HCT116 (cell line): Measurements from ENCODE around the gene DNAH7. TPM values are rescaled to one million over a fixed set of nuclear protein-coding genes. Genes with fewer than 3 reads are reported as not detected.

Source experiments
- ATAC-seq: fragments of 200-7000 bp; cut with Tn5 transposase; 2 replicates; pipeline ENCODE4 v1.9.1; 2020; ENCODE audit warnings: mild to moderate bottlenecking, moderate library complexity
- BruUV-seq: library from RNA; stranded (reverse); fragments of 400-500 nt; replicated peaks from 2 replicates; lab custom pipeline; 2021; lab: Mats Ljungman, UMichigan
- CTCF ChIA-PET: fragments of 300-600 bp; sonication (Branson Sonifier 250); formaldehyde crosslinking; loops from one replicate; lab custom pipeline; 2021; ENCODE audit warnings: antibody characterized with exemption; lab: Charles Lee
- POLR2A ChIA-PET: fragments of 300-600, 350-600 bp; sonication (Branson Sonifier 250); formaldehyde crosslinking; loops from one replicate; lab custom pipeline; 2021; ENCODE audit warnings: antibody characterized with exemption; lab: Charles Lee
- RAD21 ChIA-PET, 2 experiments: fragments of 300-600 bp; sonication (Branson Sonifier 250); formaldehyde crosslinking; loops; one replicate each; lab custom pipeline; 2023; ENCODE audit warnings: low total read pairs in 2 of 2; ENCODE audit not compliant: uncharacterized antibody in 2 of 2, unreplicated experiment in 2 of 2, low non-redundant PET in 1 of 2; lab: Charles Lee
- DNase-seq: peaks from one replicate; pipeline ENCODE4 v3.0.0-alpha.2; 2010; ENCODE audit warnings: low read depth, low spot score
- H2AFZ ChIP-seq: fragments of 200-600 bp; shearing (Covaris generic), sonication (generic); 2 replicates; pipeline ENCODE4 v1.6.1; 2017; ENCODE audit warnings: low read depth, mixed run types, mixed read lengths, antibody characterized with exemption, low read length; ENCODE audit not compliant: poor library complexity, severe bottlenecking
- H3K27ac ChIP-seq: 2 replicates; pipeline ENCODE4 v1.5.1; 2012; ENCODE audit warnings: low read depth, low read length
- H3K27me3 ChIP-seq: fragments of 200-600 bp; sonication (generic); 2 replicates; pipeline ENCODE4 v1.6.1; 2016; ENCODE audit warnings: mixed run types, low read length, mixed read lengths; ENCODE audit not compliant: insufficient read depth
- H3K36me3 ChIP-seq, 2 experiments: fragments of 200-500 bp in 1 of 2; fragments of 200-600 bp in 1 of 2; sonication (Bioruptor generic) in 1 of 2; sonication (generic) in 1 of 2; 2 replicates each; pipeline versions ENCODE4 v1.5.1 to v1.6.1; 2014 to 2016; ENCODE audit warnings: low read length in 2 of 2, inconsistent platforms in 1 of 2, mixed read lengths in 1 of 2, mixed run types in 1 of 2; ENCODE audit not compliant: insufficient read depth in 2 of 2, control insufficient read depth in 1 of 2
- H3K4me1 ChIP-seq, 2 experiments: fragments of 200-600 bp in 1 of 2; sonication (generic) in 1 of 2; 2 replicates each; pipeline versions ENCODE4 v1.5.1 to v1.6.1; 2012 to 2017; ENCODE audit warnings: low read length in 2 of 2, inconsistent platforms in 1 of 2, mild to moderate bottlenecking in 1 of 2, mixed read lengths in 1 of 2, mixed run types in 1 of 2, moderate library complexity in 1 of 2; ENCODE audit not compliant: insufficient read depth in 2 of 2, control insufficient read depth in 1 of 2
- H3K4me2 ChIP-seq: fragments of 200-600 bp; sonication (generic); 2 replicates; pipeline ENCODE4 v1.6.1; 2017; ENCODE audit warnings: mixed run types, low read length, mixed read lengths
- H3K4me3 ChIP-seq, 2 experiments: fragments of 200-600 bp in 1 of 2; sonication (generic) in 1 of 2; replicated peaks in 1 of 2; 2 replicates each; pipeline ENCODE4 v1.5.1; 2011 to 2016; ENCODE audit warnings: low read length in 2 of 2, control low read depth in 1 of 2, low read depth in 1 of 2, mild to moderate bottlenecking in 1 of 2, mixed read lengths in 1 of 2, mixed run types in 1 of 2
- H3K79me2 ChIP-seq: fragments of 200-600 bp; sonication (generic); 2 replicates; pipeline ENCODE4 v1.6.1; 2017; ENCODE audit warnings: mild to moderate bottlenecking, mixed run types, low read length, moderate library complexity, mixed read lengths; ENCODE audit not compliant: insufficient read depth
- H3K9ac ChIP-seq: fragments of 200-600 bp; sonication (generic); 2 replicates; pipeline ENCODE4 v1.6.1; 2016; ENCODE audit warnings: low read length, mixed read lengths
- H3K9me2 ChIP-seq: fragments of 200-600 bp; sonication (generic), shearing (Covaris generic); 2 replicates; pipeline ENCODE4 v1.6.1; 2017; ENCODE audit warnings: mixed run types, mild to moderate bottlenecking, moderate library complexity; ENCODE audit not compliant: insufficient read depth
- H3K9me3 ChIP-seq, 2 experiments: fragments of 200-500 bp in 1 of 2; fragments of 200-600 bp in 1 of 2; sonication (Bioruptor generic) in 1 of 2; sonication (generic) in 1 of 2; 2 replicates each; pipeline ENCODE4 v1.6.1; 2014 to 2017; ENCODE audit warnings: low read length in 2 of 2, mixed read lengths in 2 of 2, inconsistent platforms in 1 of 2, low read depth in 1 of 2, mild to moderate bottlenecking in 1 of 2, mixed run types in 1 of 2, moderate library complexity in 1 of 2; ENCODE audit not compliant: control insufficient read depth in 1 of 2, insufficient read depth in 1 of 2
- H4K20me1 ChIP-seq: fragments of 200-600 bp; sonication (generic), shearing (Covaris generic); 2 replicates; pipeline ENCODE4 v1.6.1; 2017; ENCODE audit warnings: mixed run types, mild to moderate bottlenecking, moderate library complexity; ENCODE audit not compliant: insufficient read depth
- CTCF ChIP-seq, 3 experiments: fragments of 200-600 bp in 1 of 3; sonication (generic) in 1 of 3; IDR thresholded peaks in 2 of 3; conservative IDR thresholded peaks in 1 of 3; 2 replicates each; pipeline ENCODE4 v1.5.1; 2012 to 2017; ENCODE audit warnings: low read depth in 2 of 3, low read length in 2 of 3, antibody characterized with exemption in 1 of 3, borderline replicate concordance in 1 of 3, control low read depth in 1 of 3, mild to moderate bottlenecking in 1 of 3, mixed read lengths in 1 of 3, mixed run types in 1 of 3, moderate library complexity in 1 of 3; ENCODE audit not compliant: insufficient read depth in 1 of 3
- ELF1 ChIP-seq: IDR thresholded peaks from 2 replicates; pipeline ENCODE4 v1.6.1; 2012; ENCODE audit warnings: low read depth, borderline replicate concordance
- EZH2 ChIP-seq: fragments of 200-600 bp; sonication (generic); IDR thresholded peaks from 2 replicates; pipeline ENCODE4 v1.6.1; 2017; ENCODE audit warnings: antibody characterized with exemption, mixed run types
- FOSL1 ChIP-seq: IDR thresholded peaks from 2 replicates; pipeline ENCODE4 v1.6.1; 2012; ENCODE audit warnings: low read depth
- MAX ChIP-seq: IDR thresholded peaks from 2 replicates; pipeline ENCODE4 v1.6.1; 2012
- POLR2AphosphoS5 ChIP-seq: IDR thresholded peaks from 2 replicates; pipeline ENCODE4 v1.6.1; 2011; ENCODE audit warnings: mild to moderate bottlenecking, low read depth, low read length, moderate library complexity
- SIN3A ChIP-seq: IDR thresholded peaks from 2 replicates; pipeline ENCODE4 v1.6.1; 2012; ENCODE audit warnings: low read depth
- SP1 ChIP-seq: IDR thresholded peaks from 2 replicates; pipeline ENCODE4 v1.6.1; 2012; ENCODE audit warnings: low read depth
- SRF ChIP-seq: IDR thresholded peaks from 2 replicates; pipeline ENCODE4 v1.6.1; 2012; ENCODE audit warnings: low read depth
- intact Hi-C: fragments of 100-400 bp; cut with micrococcal nuclease; formaldehyde crosslinking; loops from 2 replicates; pipeline ENCODE4 v1.10.0; 2022
- total RNA-seq: library from RNA; stranded (reverse); gene quantifications from one replicate; pipeline ENCODE4 v1.2.1, GENCODE V29; 2021; ENCODE audit not compliant: unreplicated experiment

Gene DNAH7
- total RNA-seq, 1 experiment from 2014 or later, result not detected

- BruUV-seq, result no TSS peak
- ChIA-PET CTCF (no interaction called here), POLR2A (no interaction called here), RAD21 (no interaction called here)
- Histone ChIP-seq H3K9me2 (no peaks in the 10 kb centered on the region), H3K79me2 (no peaks in the 10 kb centered on the region), H3K27me3 (no peaks in the 10 kb centered on the region), H3K36me3 (no peaks in the 10 kb centered on the region), H4K20me1 (no peaks in the 10 kb centered on the region), H3K4me2 (no peak overlapping the region), H3K9me3 (no peaks in the 10 kb centered on the region), H3K9ac (no peak overlapping the region), H3K27ac (no peak overlapping the region), H3K4me3 (no peak overlapping the region), H3K4me1 (peaks cover 11 to 17% of the 10 kb centered on the region in 2 experiments; a peak in 3 of 4 replicates)
- no peak for DNase-seq
- no peak for TF ChIP-seq FOSL1
- no peak for TF ChIP-seq MAX
- TF ChIP-seq SRF, result no peak
- TF ChIP-seq ELF1, result no peak
- no peak for TF ChIP-seq SIN3A
- TF ChIP-seq POLR2AphosphoS5, result no peak
- no peak for TF ChIP-seq CTCF (IDR thresholded peaks at IDR 0.05 in 2 of 3, conservative IDR thresholded peaks at IDR 0.05 in 1 of 3; ENCODE audit: borderline replicate concordance in 1 of 3, insufficient read depth in 1 of 3, low read depth in 2 of 3, low read length in 2 of 3)
- no peak for TF ChIP-seq SP1
- no peak for TF ChIP-seq EZH2
- TF ChIP-seq, all 23 proteins: peak for 0
- H2AFZ ChIP-seq, result no peak overlapping the region
- no peak for ATAC-seq
- intact Hi-C loops, result no loop called here
Measured at GRCh38 chr2:195758846-195759245, 309.8 kb downstream of the DNAH7 start.
